Measurements from ENCODE around the gene KIF3C. TPM values are rescaled to one million over a fixed set of nuclear protein-coding genes. Genes with fewer than 3 reads are reported as not detected.

The KIF3C gene
- total and polyA plus RNA-seq, 9 of the 15 experiments (the other 6 are each of a cell fraction or from before 2014, with no cell fraction given), result 0.69 to 6.7 (median 3.3) TPM

DNA sequence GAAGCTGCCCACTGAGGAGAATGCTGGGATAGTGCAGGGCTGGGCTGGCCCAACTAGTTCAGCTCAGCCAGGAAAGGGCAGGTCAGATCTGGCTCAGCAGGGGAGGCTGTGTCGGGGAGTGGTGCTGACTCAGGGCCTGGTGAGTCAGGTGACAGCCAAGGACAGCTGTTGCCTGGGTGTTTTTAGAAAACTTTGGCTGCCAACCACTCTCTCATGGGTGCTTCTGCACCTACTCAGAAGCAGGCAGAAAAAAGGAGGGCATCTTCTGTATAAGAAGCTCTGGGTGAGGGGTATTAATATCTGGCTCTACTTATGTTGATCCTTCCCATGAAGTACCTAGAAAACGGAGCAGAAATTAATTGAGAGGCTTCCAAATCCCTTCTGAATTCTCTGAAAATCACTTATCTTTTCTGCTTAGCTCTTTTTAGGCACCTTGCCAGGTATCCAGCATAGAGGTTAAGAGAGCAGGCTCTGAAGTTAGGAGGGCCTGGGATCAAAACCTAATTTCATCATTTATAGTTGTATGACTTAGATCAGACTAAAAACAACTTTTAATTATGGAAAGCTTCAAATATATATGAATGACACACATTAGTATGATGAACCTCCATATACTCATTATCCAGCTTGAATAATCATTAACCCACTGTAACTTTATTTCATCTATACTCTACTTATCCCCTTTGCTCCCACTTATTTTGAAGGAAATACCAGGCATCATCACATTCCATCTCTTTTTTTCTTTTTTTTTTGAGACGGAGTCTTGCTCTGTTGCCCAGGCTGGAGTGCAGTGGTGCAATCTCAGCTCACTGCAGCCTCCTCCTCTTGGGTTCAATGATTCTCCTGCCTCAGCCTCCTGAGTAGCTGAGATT is 36.1 kb upstream of the KIF3C start (continued):
- TF ChIP-seq, protein P1, sequence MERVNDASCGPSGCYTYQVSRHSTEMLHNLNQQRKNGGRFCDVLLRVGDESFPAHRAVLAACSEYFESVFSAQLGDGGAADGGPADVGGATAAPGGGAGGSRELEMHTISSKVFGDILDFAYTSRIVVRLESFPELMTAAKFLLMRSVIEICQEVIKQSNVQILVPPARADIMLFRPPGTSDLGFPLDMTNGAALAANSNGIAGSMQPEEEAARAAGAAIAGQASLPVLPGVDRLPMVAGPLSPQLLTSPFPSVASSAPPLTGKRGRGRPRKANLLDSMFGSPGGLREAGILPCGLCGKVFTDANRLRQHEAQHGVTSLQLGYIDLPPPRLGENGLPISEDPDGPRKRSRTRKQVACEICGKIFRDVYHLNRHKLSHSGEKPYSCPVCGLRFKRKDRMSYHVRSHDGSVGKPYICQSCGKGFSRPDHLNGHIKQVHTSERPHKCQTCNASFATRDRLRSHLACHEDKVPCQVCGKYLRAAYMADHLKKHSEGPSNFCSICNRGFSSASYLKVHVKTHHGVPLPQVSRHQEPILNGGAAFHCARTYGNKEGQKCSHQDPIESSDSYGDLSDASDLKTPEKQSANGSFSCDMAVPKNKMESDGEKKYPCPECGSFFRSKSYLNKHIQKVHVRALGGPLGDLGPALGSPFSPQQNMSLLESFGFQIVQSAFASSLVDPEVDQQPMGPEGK (CRISPR knock-in tag; IDR thresholded peaks at IDR 0.05; ENCODE audit: borderline replicate concordance), result no peak
- TF ChIP-seq, protein P2, sequence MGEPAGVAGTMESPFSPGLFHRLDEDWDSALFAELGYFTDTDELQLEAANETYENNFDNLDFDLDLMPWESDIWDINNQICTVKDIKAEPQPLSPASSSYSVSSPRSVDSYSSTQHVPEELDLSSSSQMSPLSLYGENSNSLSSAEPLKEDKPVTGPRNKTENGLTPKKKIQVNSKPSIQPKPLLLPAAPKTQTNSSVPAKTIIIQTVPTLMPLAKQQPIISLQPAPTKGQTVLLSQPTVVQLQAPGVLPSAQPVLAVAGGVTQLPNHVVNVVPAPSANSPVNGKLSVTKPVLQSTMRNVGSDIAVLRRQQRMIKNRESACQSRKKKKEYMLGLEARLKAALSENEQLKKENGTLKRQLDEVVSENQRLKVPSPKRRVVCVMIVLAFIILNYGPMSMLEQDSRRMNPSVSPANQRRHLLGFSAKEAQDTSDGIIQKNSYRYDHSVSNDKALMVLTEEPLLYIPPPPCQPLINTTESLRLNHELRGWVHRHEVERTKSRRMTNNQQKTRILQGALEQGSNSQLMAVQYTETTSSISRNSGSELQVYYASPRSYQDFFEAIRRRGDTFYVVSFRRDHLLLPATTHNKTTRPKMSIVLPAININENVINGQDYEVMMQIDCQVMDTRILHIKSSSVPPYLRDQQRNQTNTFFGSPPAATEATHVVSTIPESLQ (CRISPR knock-in tag; IDR thresholded peaks at IDR 0.05), result no peak
- TF ChIP-seq SRSF3 (IDR thresholded peaks at IDR 0.05; ENCODE audit: insufficient read depth, low read length) (no peak), RFX1 (IDR thresholded peaks at IDR 0.05) (peak; percentile 62), ATF7 (IDR thresholded peaks at IDR 0.05) (peak; percentile 55), SMARCA4 (IDR thresholded peaks at IDR 0.05) (peak; percentile 71), ILF3 (IDR thresholded peaks at IDR 0.05; ENCODE audit: borderline replicate concordance) (no peak), SOX6 (IDR thresholded peaks at IDR 0.05) (peak; percentile 56; the same call in 1 of the 2 replicates), ILK (tag; IDR thresholded peaks at IDR 0.05; ENCODE audit: borderline replicate concordance, low read depth) (no peak), HCFC1 (IDR thresholded peaks at IDR 0.05; ENCODE audit: low read depth, low read length) (no peak), ZNF3 (CRISPR knock-in tag; IDR thresholded peaks at IDR 0.05) (no peak), EZH2 (IDR thresholded peaks at IDR 0.05; ENCODE audit: borderline replicate concordance, low read depth, low read length) (no peak), SIN3A (IDR thresholded peaks at IDR 0.05; ENCODE audit: borderline replicate concordance in 2 of 2, control insufficient read depth in 1 of 2, low read depth in 2 of 2, low read length in 2 of 2) (peak; percentile 58 to 62; a peak in 1 of 4 replicates), CBX5 (IDR thresholded peaks at IDR 0.05; ENCODE audit: borderline replicate concordance, low read depth) (no peak), KLF1 (tag; IDR thresholded peaks at IDR 0.05) (no peak), BHLHE40 (IDR thresholded peaks at IDR 0.05; ENCODE audit: low read length) (peak; percentile 89), ZBED1 (IDR thresholded peaks at IDR 0.05) (no peak), ZNF445 (CRISPR knock-in tag; IDR thresholded peaks at IDR 0.05; ENCODE audit: low read depth) (no peak), FOXP1 (CRISPR knock-in tag; IDR thresholded peaks at IDR 0.05) (no peak), CREM (IDR thresholded peaks at IDR 0.05; ENCODE audit: low read depth) (peak; percentile 56; the same call in 1 of the 2 replicates)
- TF ChIP-seq, protein P3, sequence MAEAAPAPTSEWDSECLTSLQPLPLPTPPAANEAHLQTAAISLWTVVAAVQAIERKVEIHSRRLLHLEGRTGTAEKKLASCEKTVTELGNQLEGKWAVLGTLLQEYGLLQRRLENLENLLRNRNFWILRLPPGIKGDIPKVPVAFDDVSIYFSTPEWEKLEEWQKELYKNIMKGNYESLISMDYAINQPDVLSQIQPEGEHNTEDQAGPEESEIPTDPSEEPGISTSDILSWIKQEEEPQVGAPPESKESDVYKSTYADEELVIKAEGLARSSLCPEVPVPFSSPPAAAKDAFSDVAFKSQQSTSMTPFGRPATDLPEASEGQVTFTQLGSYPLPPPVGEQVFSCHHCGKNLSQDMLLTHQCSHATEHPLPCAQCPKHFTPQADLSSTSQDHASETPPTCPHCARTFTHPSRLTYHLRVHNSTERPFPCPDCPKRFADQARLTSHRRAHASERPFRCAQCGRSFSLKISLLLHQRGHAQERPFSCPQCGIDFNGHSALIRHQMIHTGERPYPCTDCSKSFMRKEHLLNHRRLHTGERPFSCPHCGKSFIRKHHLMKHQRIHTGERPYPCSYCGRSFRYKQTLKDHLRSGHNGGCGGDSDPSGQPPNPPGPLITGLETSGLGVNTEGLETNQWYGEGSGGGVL (CRISPR knock-in tag; IDR thresholded peaks at IDR 0.05), result no peak
- TF ChIP-seq, protein P4, sequence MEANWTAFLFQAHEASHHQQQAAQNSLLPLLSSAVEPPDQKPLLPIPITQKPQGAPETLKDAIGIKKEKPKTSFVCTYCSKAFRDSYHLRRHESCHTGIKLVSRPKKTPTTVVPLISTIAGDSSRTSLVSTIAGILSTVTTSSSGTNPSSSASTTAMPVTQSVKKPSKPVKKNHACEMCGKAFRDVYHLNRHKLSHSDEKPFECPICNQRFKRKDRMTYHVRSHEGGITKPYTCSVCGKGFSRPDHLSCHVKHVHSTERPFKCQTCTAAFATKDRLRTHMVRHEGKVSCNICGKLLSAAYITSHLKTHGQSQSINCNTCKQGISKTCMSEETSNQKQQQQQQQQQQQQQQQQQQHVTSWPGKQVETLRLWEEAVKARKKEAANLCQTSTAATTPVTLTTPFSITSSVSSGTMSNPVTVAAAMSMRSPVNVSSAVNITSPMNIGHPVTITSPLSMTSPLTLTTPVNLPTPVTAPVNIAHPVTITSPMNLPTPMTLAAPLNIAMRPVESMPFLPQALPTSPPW (CRISPR knock-in tag; IDR thresholded peaks at IDR 0.05), result peak; percentile 60
